Kidney (tissue), 14 donors: ENCODE measurements around the gene CCDC68. TPM values are rescaled to one million over a fixed set of nuclear protein-coding genes. Genes with fewer than 3 reads are reported as not detected.

ENCODE experiments used
- DNase-seq, 5 donors: peaks; one replicate each; pipeline ENCODE4 v3.0.0-alpha.2; 2013 to 2020
- FAIRE-seq: peaks from 2 replicates; lab custom pipeline; 2012; peaks lifted over from hg19 to GRCh38; lab: Jason Lieb, UNC
- H3K27ac ChIP-seq, 2 donors: one replicate each; pipeline ENCODE4 v1.7.0; 2013; ENCODE audit warnings: low read depth in 2 of 2, low read length in 2 of 2, inconsistent platforms in 1 of 2
- H3K27me3 ChIP-seq: one replicate; pipeline ENCODE4 v1.7.1; 2013; ENCODE audit warnings: low read length, inconsistent platforms; ENCODE audit not compliant: control insufficient read depth, insufficient read depth
- H3K36me3 ChIP-seq, 3 donors: one replicate each; pipeline versions ENCODE4 v1.7.0 to v1.7.1; 2013; ENCODE audit warnings: low read length in 3 of 3, control low read depth in 1 of 3, inconsistent platforms in 1 of 3; ENCODE audit not compliant: insufficient read depth in 3 of 3, control insufficient read depth in 2 of 3
- H3K4me1 ChIP-seq, 3 donors: one replicate each; pipeline versions ENCODE4 v1.7.0 to v1.7.1; 2013; ENCODE audit warnings: low read length in 3 of 3, inconsistent platforms in 1 of 3, low read depth in 1 of 3; ENCODE audit not compliant: control insufficient read depth in 2 of 3, insufficient read depth in 2 of 3
- H3K4me3 ChIP-seq, 3 donors: one replicate each; pipeline versions ENCODE4 v1.7.0 to v1.8.1; 2013; ENCODE audit warnings: low read length in 3 of 3, control low read depth in 1 of 3, inconsistent platforms in 1 of 3
- H3K9ac ChIP-seq, 3 donors: one replicate each; pipeline versions ENCODE4 v1.7.0 to v1.7.1; 2013; ENCODE audit warnings: low read length in 3 of 3, control low read depth in 1 of 3, inconsistent platforms in 1 of 3
- H3K9me3 ChIP-seq, 3 donors: one replicate each; pipeline versions ENCODE4 v1.7.0 to v1.7.1; 2013; ENCODE audit warnings: low read length in 3 of 3, control low read depth in 1 of 3, inconsistent platforms in 1 of 3; ENCODE audit not compliant: control insufficient read depth in 2 of 3, insufficient read depth in 1 of 3
- CTCF ChIP-seq: IDR thresholded peaks from 3 replicates; pipeline ENCODE4 v1.5.1; 2012; ENCODE audit warnings: mild to moderate bottlenecking, moderate library complexity, borderline replicate concordance; ENCODE audit not compliant: insufficient read depth; ENCODE audit errors: extremely low read depth
- intact Hi-C: fragments of 100-400 bp; cut with DNase I; formaldehyde crosslinking; loops from one replicate; pipeline ENCODE4 v1.11.1; 2022
- polyA plus RNA-seq: library from polyadenylated mRNA; stranded (reverse); fragments of 350-450 nt; fragmentation: Illumina TruSeq; extraction: RNeasy Lipid Tissue Mini Kit (QIAGEN cat#74804); gene quantifications from one replicate; pipeline ENCODE4 v1.2.3, GENCODE V29; 2014; ENCODE audit warnings: low read depth, low replicate concordance; ENCODE audit not compliant: insufficient read depth
- total RNA-seq: library from RNA; stranded (reverse); fragmentation: NEBNext Ultra II Directional; extraction: Animal tissue kit (Norgen Biotek cat#: 25700); gene quantifications from one replicate; pipeline ENCODE4 v1.2.1, GENCODE V29; 2021
- donor health status: control.
- donor health status: control.
- donor health status: control.
- donor health status: control.
- donor health status: control.
- donor health status: DM: yes; HTN: yes; CAD: no.
- donor health status: Normal renal cell carcinoma (clear cell type).

The CCDC68 gene
- total and polyA plus RNA-seq, 2 donors from 2014 or later, result 2.6 to 6.1 TPM

- no peak for TF ChIP-seq CTCF
- Histone ChIP-seq H3K27ac (no peak overlapping the region), H3K36me3 (no peaks in the 10 kb centered on the region), H3K27me3 (no peaks in the 10 kb centered on the region), H3K4me1 (no peaks in the 10 kb centered on the region), H3K9ac (no peak overlapping the region), H3K9me3 (no peaks in the 10 kb centered on the region), H3K4me3 (peak overlapping the region in 2 of 3 donors; percentile 26 to 68)
- intact Hi-C loops, result no loop called here
- no peak for DNase-seq
- FAIRE-seq, result no peak
These were observed 13.6 kb downstream of the CCDC68 start for GRCh38 chr18:54945576-54946125.

- TF ChIP-seq CTCF, result no peak
- intact Hi-C loops, result no loop called here
- Histone ChIP-seq H3K4me3 (no peak overlapping the region), H3K27me3 (no peaks in the 10 kb centered on the region), H3K4me1 (no peaks in the 10 kb centered on the region), H3K9me3 (no peaks in the 10 kb centered on the region), H3K36me3 (no peaks in the 10 kb centered on the region), H3K9ac (no peak overlapping the region), H3K27ac (no peak overlapping the region)
- FAIRE-seq, result no peak
- no peak for DNase-seq
These were observed 16.7 kb downstream of the CCDC68 start for GRCh38 chr18:54942569-54942968.

- Histone ChIP-seq H3K9me3 (no peaks in the 10 kb centered on the region), H3K4me3 (no peak overlapping the region), H3K27ac (no peak overlapping the region), H3K36me3 (no peaks in the 10 kb centered on the region), H3K9ac (no peak overlapping the region), H3K4me1 (no peaks in the 10 kb centered on the region), H3K27me3 (no peaks in the 10 kb centered on the region)
- intact Hi-C loops, result no loop called here
- FAIRE-seq, result no peak
- no peak for TF ChIP-seq CTCF
- no peak for DNase-seq
These were observed 17.1 kb downstream of the CCDC68 start for GRCh38 chr18:54942144-54942543.
